Measurements from ENCODE around the gene TNIK. TPM values are rescaled to one million over a fixed set of nuclear protein-coding genes. Genes with fewer than 3 reads are reported as not detected.

TNIK gene
- total RNA-seq, 1 experiment from 2014 or later: 0.69 TPM

DNA sequence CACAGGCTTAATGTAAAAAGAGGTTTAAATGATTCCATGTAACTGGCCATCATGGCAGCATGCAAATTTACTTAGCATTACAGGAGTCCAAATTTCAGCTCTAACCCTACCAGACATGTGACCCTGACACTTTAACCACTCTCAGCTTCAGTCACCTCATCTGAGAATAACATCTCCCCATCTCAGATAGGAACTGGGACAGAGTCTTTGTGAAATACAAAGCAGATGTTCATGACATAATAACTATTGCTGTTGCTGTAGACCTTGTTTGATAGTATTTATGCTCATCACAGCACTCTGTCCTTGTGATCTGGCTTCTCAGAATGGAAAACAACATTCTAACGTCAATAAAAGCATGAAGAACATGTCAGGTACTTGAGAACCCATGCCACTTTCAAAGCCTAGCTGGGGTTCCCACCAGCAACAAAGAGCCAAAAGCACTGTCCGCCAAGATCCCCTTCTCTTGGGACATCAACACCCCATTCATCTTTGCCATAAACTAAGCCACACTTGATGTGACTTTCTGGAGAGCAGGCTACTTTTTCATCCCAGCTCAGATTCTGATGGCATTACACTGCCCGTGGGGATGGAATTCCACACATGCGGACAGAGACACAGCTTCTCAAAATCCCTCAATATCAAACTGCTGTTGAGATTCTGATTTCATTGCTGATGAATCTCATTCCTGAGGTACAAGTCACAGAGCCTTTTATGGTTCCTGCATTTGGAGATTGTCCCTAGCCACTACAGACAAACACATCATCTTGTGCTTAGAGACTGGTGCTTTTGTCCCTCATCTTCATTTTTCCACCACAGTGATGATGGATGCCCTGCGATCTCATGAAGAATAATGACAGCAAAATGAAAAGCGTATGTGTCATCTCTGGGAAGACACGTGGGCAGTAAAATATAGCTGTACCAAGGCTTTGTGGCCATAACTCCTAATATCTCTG lies 202.7 kb downstream of the TNIK start:
- intact Hi-C loops (cut with micrococcal nuclease; ENCODE audit: unreplicated experiment): no loop called here
- Histone ChIP-seq H3K36me3 (ENCODE audit: insufficient read depth, low read length, poor library complexity, severe bottlenecking) (no peaks in the 10 kb centered on the region), H3K9me3 (ENCODE audit: low read depth, low read length, poor library complexity, severe bottlenecking) (no peaks in the 10 kb centered on the region), H3K4me1 (ENCODE audit: insufficient read depth, low read length, poor library complexity, severe bottlenecking) (no peaks in the 10 kb centered on the region), H3K4me3 (ENCODE audit: low read depth, low read length, poor library complexity, severe bottlenecking) (no peak overlapping the region), H3K27me3 (replicated peaks; ENCODE audit: insufficient read depth, low read depth, low read length, poor library complexity) (no peaks in the 10 kb centered on the region), H3K27ac (ENCODE audit: low read depth, low read length, poor library complexity, severe bottlenecking) (no peak overlapping the region)
- DNase-seq (ENCODE audit: low spot score): no peak
- TF ChIP-seq, protein P1, sequence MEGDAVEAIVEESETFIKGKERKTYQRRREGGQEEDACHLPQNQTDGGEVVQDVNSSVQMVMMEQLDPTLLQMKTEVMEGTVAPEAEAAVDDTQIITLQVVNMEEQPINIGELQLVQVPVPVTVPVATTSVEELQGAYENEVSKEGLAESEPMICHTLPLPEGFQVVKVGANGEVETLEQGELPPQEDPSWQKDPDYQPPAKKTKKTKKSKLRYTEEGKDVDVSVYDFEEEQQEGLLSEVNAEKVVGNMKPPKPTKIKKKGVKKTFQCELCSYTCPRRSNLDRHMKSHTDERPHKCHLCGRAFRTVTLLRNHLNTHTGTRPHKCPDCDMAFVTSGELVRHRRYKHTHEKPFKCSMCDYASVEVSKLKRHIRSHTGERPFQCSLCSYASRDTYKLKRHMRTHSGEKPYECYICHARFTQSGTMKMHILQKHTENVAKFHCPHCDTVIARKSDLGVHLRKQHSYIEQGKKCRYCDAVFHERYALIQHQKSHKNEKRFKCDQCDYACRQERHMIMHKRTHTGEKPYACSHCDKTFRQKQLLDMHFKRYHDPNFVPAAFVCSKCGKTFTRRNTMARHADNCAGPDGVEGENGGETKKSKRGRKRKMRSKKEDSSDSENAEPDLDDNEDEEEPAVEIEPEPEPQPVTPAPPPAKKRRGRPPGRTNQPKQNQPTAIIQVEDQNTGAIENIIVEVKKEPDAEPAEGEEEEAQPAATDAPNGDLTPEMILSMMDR (conservative IDR thresholded peaks at IDR 0.05; ENCODE audit: low read depth, low read length): no peak
- TF ChIP-seq EZH2 (IDR thresholded peaks at IDR 0.05; ENCODE audit: borderline replicate concordance, low read depth, low read length, poor library complexity, severe bottlenecking): no peak
- no TSS peak for BruUV-seq (replicated peaks)
- CTCF ChIA-PET: no interaction called here
- POLR2A ChIA-PET (ENCODE audit: low non-redundant PET): no interaction called here

DNA sequence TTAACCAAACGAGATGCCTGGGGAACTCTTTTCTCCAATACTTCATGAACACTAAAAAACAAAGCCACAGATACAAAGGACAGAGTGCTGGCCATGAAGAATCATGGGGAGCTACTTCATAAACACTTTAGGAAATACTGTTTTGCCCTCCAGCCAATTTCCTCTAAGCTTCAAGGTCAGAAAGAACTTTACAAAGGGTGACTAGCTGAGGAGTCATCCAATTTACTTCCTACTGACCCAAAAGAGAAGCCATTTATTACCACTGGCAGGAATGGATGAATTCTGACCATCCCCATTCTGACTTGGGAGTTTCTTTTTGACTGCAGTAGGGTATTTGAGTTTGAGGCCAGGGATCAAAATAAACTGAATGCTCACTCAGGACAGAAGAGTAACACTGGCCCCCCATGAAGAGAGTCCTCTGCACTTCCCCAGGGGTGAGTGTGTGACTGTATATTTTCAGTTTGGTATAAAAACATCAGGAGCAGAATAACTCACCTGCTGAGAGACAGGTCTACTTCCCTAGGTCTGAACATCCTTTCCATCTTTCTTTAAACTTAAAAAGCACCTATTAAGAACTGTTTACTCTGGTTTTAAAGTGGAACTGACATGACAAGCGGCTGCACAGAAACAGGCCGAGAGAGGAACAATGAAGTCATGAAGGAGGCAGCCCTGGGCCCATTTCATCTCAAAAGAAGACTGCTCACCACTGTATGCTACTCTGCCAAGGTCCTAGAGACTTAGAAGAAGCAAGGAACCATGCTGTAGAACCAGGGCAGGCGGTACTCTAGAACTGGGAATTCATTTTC lies 203.6 kb downstream of the TNIK start:
- ChIA-PET POLR2A (ENCODE audit: low non-redundant PET) (no interaction called here), CTCF (no interaction called here)
- Histone ChIP-seq H3K27me3 (replicated peaks; ENCODE audit: insufficient read depth, low read depth, low read length, poor library complexity) (no peaks in the 10 kb centered on the region), H3K4me1 (ENCODE audit: insufficient read depth, low read length, poor library complexity, severe bottlenecking) (no peaks in the 10 kb centered on the region), H3K36me3 (ENCODE audit: insufficient read depth, low read length, poor library complexity, severe bottlenecking) (no peaks in the 10 kb centered on the region), H3K9me3 (ENCODE audit: low read depth, low read length, poor library complexity, severe bottlenecking) (no peaks in the 10 kb centered on the region), H3K27ac (ENCODE audit: low read depth, low read length, poor library complexity, severe bottlenecking) (no peak overlapping the region), H3K4me3 (ENCODE audit: low read depth, low read length, poor library complexity, severe bottlenecking) (no peak overlapping the region)
- no TSS peak for BruUV-seq (replicated peaks)
- intact Hi-C loops (cut with micrococcal nuclease; ENCODE audit: unreplicated experiment): no loop called here
- TF ChIP-seq EZH2 (IDR thresholded peaks at IDR 0.05; ENCODE audit: borderline replicate concordance, low read depth, low read length, poor library complexity, severe bottlenecking): no peak
- TF ChIP-seq, protein P1 (conservative IDR thresholded peaks at IDR 0.05; ENCODE audit: low read depth, low read length): no peak
- DNase-seq (ENCODE audit: low spot score): no peak

- POLR2A ChIA-PET (ENCODE audit: low non-redundant PET): no interaction called here
- no peak for DNase-seq (ENCODE audit: low spot score)
- Histone ChIP-seq H3K4me1 (ENCODE audit: insufficient read depth, low read length, poor library complexity, severe bottlenecking) (no peaks in the 10 kb centered on the region), H3K4me3 (ENCODE audit: low read depth, low read length, poor library complexity, severe bottlenecking) (no peak overlapping the region), H3K27ac (ENCODE audit: low read depth, low read length, poor library complexity, severe bottlenecking) (no peak overlapping the region), H3K9me3 (ENCODE audit: low read depth, low read length, poor library complexity, severe bottlenecking) (no peaks in the 10 kb centered on the region), H3K36me3 (ENCODE audit: insufficient read depth, low read length, poor library complexity, severe bottlenecking) (no peaks in the 10 kb centered on the region), H3K27me3 (replicated peaks; ENCODE audit: insufficient read depth, low read depth, low read length, poor library complexity) (no peaks in the 10 kb centered on the region)
- intact Hi-C loops (cut with micrococcal nuclease; ENCODE audit: unreplicated experiment): no loop called here
- CTCF ChIA-PET: interaction anchor here (0.6 kb wide), 1 partner anchor 236 kb away, joined by 3 read pairs; no protein-coding TSS in a partner anchor
- BruUV-seq (replicated peaks): no TSS peak
- no peak for TF ChIP-seq EZH2 (IDR thresholded peaks at IDR 0.05; ENCODE audit: borderline replicate concordance, low read depth, low read length, poor library complexity, severe bottlenecking)
- TF ChIP-seq, protein P1 (conservative IDR thresholded peaks at IDR 0.05; ENCODE audit: low read depth, low read length): no peak
These were observed 204.9 kb downstream of the TNIK start for GRCh38 chr3:171255236-171255806.

Data from A673 (cell line).